NCI-H748 (cell line): ENCODE data around the gene GABBR1.

Experiments
- DNase-seq: peaks from one replicate; lab custom pipeline; 2025; ENCODE audit not compliant: unreplicated experiment; lab: John Stamatoyannopoulos, UW

GABBR1 gene

DNA sequence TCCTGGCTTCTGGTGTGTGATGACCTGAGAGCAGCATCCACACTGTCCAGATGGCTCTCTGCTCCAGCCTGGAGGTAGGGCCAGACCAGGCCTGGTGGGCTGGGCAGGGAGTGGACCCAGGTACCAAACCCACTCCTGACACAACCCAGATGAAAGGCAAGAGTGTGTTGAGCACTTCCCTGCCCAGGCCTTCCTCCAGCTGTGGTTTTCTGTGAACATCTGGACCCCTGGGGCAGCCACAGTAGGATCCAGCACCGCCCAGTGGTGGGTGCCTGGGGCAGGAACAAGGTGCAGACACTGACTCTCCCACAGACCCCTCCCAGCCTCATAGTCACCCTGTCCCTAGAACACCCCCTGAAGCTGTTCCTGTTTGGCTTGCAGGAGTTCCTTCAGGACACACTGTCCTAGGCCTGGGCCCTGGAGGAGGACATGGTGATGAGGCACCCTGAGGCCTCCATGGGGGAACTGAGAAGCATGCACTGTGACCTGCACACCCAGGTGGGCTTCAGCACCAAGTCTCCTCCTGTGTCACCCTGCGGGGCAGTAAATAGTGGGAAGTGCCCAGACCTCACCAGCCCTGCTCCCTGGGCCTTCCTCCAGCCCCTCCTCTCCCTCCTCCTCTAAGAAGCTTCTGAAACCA, 102.2 kb downstream of the GABBR1 start:
- no peak for DNase-seq

- DNase-seq, result no peak
These were observed 103.0 kb downstream of the GABBR1 start for GRCh38 chr6:29529956-29530355.

GRCh38 chr6:29528988-29529560, 103.9 kb downstream of the GABBR1 start:
- DNase-seq, result no peak

DNA sequence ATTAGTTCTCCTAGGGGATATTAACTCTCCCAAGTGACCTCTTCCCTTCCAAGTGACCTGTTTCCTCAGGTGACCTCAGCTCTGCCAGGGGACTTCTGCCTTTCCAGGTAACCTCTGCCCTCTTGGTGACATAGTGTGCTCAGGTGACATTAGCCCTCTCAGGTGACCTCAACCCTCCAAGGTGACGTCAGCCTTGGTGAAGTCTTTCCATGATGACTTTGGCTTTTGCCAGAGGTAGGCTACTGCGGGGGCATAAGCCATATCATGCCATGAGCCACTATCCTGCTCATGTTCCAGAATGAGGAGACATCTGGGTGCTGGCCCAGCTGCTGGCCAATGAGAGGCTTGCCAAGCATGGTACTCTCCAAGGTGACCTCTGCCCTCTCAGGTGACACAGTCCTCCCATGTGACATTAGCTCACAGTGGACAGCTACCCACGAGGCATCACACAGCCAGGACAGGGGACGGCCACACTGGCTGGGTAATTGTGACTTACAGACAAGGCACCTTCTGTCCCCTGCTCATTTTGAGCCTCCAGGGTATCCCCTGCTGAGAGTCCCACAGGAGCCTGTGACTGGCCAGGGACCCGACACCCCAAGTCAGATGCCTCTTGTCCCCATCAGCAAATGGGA, 104.6 kb downstream of the GABBR1 start:
- DNase-seq, result no peak

DNA sequence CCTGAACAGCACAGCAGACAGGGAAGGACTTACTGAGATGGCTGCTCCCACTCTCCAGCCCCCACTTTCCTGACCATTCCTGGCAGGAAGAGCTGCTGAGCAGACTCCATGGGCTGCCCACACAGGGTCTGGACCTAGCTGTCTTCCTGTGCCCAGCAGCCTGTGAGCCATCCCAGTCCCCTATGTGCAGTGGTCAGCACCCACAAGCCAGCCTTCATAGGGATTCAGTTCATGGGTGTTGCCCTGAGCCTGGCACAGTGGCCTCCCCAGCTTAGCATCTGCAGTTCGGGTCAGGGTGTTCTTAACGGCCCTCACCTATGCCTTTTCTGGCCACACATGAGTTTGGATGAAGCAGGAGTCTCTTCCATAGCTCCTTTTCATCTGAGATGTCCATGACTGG, 105.4 kb downstream of the GABBR1 start:
- DNase-seq, result no peak

- DNase-seq, result no peak
These were observed 105.9 kb downstream of the GABBR1 start for GRCh38 chr6:29527126-29527525.

DNA sequence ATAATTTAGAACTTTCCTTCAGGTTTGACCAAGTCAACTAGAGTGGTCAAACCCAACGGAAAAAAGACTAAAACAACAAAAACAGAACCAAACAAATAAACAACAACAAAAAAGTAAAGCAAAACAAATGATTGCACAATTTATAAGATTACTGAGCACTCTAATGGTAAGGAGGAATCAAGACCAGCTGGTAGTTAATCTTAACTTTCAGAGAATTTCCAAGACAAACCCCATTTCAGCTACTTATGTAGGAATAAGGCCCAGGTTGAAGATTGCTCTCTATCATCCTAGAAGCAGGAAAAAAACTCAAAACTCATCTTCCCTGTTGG, 107.7 kb downstream of the GABBR1 start:
- DNase-seq, result no peak

DNA sequence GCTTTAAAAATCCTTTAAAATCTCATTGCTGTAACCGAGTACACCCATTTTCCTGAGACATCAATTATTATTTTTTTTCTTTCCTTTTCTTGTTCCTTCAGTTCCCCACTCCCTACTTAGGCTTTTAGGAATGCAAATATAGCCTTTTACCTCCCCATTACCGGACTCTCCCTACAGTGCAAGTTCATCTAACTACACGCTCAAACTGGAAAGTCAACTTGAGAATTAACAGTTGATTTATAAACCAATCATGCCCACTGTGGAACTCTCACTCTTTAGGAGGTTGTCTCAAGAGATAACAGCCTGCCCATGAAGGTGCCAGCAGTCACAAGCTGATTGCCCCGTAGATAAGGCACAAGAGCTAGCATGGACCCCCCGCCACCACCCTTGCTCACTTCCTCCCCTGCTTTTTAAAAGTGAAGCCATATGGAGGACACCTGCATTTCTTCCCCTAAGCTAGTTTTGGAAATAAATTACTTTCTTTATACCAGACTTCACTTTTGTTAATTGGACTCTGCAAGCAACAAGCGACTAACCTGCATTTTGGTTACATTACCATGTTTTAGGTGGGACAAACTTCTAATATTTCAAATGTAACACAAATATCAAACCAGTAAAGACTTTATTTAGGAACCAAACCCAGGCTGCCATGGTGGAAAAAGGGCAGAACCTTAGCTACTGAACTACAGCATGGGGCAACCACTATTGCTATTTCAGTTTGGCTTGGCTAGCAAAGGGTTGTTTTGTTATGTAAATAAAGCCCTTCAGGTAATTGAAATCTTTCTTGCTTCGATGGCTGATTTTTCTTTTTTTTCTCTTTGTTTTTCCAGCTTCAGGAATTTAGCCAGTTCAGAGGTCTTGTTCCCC, 108.3 kb downstream of the GABBR1 start:
- DNase-seq, result no peak

GRCh38 chr6:29524044-29524443, 108.9 kb downstream of the GABBR1 start:
- DNase-seq, result no peak

- DNase-seq, result no peak
These were observed 110.8 kb downstream of the GABBR1 start for GRCh38 chr6:29522227-29522626.

DNA sequence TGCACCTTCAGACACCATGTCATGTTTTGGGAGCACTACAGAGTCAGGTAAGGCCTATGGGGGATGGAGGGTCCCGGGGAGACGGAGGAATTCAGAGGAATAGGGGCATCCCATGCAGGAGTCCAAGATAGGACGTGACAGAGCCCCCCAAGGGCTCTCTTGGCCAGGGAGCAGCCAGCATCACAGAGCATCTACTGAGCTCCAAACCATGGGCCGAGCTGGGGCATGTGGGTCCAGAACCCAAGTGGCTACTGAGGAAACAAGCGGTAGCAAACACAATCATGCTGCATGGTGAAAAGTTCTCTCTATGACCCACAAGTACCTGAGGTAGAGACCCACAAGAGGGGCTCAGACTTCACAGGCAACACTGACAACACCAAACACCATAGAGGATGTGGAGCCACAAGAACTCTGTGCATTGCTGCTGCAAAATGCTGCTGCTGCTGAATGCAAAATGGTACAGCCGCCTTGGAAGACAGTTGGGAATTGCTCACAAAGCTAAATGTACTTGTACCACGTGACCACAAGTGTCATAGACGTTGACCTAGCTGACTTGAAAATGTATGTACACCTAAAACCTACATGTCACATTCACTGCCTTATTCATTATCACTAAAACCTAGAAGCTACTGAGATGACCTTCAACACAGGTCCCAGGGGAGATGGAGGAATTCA, 111.8 kb downstream of the GABBR1 start:
- DNase-seq, result no peak

GRCh38 chr6:29520232-29520631, 112.8 kb downstream of the GABBR1 start:
- no peak for DNase-seq

DNA sequence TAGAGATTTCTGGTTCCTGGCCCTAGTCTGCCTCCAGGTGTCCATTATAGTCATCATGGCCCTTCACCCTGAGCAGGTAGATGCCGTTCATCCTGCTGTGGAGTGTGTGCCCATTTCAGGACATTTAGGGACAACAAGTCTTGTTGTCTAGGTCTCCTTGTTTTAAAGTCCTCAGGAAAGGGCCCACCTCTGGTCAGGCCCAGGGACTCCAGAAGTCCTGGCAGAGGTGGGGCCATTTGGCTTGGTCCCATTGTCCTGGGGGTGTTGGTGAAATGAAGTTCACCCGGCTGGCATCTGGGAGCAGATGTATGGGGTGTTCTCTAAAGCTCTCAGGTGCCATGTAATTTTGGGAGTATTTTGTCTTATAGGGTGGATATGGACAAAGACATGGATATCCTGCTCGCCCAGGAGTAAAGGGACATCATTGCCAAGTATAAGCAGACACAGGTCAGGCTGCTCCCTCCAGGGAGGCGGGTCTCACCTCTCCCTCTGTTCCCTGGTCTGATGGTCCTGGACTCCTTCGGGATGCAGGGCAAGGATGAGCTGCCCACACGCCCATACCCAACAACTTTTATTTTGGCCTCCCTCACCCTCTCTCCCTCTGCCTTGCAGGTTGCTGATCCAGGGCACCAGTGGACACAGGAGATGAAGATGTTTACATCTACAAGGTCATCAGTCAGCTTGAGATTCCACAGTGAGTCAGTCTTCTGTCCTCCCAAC, 113.5 kb downstream of the GABBR1 start:
- no peak for DNase-seq

DNA sequence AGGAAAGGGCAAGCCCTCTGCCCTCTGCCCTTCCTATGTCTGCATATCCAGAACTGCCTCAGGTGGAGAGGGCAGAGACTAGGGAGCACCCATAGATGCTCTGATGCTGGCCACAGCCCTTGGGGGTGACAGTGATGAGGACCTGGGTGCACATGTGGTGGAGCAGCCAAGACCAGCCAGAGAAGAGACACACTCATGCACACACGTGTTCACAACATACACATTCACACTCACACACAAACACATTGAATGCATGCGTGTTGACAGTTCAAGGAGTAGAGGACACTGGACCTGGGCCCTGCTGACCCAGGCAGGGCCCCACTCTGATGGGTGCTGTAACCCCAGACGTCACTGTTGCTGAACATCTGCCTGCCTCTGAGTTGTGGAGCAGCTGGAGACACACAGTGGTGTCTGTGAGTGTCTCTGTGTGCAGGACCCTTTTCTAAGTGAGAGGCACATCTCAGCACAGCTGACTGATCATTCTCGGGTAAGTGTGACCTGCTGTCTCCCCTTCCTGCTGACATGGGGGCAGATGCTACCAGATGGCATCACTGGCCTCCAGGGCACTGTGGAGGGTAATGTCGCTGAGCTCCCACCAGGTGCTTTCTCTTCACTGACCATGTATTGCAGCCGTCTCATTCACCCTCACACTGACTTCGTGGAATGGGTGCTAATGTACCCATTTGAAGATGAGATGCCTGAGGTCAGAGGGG, 115.1 kb downstream of the GABBR1 start:
- DNase-seq, result no peak

DNA sequence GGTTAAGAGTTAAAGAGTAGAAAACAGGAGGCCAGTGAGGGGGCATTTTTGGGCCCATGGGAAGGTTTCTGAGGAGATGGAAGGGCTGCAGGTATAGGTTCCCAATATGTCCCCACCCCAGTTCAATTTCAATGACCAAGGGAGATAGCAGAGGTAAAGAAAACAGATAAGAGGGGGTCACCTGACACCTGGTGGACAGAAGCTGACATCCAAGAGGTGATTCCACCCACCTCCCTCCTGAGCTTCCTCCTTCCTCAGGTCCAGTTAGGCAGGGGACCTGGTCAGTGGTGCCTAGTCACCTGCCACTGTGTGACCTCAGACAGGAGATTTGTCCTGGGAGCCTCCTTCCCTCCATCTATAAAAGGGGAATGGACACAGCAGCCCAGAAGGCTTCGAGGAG, 115.7 kb downstream of the GABBR1 start:
- no peak for DNase-seq

GRCh38 chr6:29516108-29516507, 116.9 kb downstream of the GABBR1 start:
- DNase-seq, result peak; percentile 64

- no peak for DNase-seq
These were observed 122.2 kb downstream of the GABBR1 start for GRCh38 chr6:29510746-29511300.

DNA sequence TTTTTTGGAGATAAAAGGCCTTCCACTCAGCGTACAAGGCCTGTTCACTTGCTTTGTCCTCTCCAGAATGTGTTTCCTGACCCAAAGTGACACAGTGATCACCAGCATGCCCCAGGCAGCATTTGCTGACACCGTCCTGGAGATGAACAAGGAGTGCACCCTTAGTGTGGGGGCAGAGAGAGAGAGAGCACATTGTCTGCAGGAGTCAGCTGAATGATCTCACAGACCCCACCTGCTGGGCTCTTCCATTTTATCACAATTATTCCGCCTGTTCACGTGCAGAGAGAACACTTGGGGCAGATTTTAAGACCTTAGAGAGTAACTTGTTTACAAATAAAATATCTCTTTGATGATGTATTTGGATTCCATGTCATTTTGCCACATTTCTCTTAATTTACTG, 122.8 kb downstream of the GABBR1 start:
- DNase-seq, result peak; percentile 15
